NCI-H1436 (cell line): Measurements from ENCODE around the gene TXNRD1.
"Not testable (repeated sequence)": the region's sequence is repeated elsewhere in the genome, so short reads cannot be mapped to it uniquely, and the experiment has no call there.

Experiments used
- DNase-seq: peaks from one replicate; lab custom pipeline; 2025; lab: John Stamatoyannopoulos, UW

The TXNRD1 gene

GRCh38 chr12:104328278-104328677, 112.7 kb downstream of the TXNRD1 start:
- not testable (repeated sequence) for DNase-seq

DNA sequence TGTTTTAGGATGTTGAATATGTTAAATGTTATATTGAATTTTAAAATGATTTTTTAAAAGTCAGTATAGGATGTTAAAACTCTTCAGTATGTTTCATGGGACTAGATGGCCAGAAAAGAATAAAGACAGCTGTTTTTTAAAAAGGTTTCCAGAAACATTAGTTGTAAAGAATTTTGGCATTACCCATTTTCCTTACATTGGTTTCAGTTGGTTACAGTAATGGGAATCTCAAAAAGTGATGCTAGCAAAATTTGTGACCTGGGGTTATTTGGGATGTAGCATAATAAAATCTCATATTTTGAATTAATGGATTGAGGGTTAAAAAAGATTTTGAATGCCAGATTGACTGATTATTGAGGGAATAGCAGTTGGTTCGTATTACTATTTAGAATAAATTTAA, 113.2 kb downstream of the TXNRD1 start:
- no peak for DNase-seq

DNA sequence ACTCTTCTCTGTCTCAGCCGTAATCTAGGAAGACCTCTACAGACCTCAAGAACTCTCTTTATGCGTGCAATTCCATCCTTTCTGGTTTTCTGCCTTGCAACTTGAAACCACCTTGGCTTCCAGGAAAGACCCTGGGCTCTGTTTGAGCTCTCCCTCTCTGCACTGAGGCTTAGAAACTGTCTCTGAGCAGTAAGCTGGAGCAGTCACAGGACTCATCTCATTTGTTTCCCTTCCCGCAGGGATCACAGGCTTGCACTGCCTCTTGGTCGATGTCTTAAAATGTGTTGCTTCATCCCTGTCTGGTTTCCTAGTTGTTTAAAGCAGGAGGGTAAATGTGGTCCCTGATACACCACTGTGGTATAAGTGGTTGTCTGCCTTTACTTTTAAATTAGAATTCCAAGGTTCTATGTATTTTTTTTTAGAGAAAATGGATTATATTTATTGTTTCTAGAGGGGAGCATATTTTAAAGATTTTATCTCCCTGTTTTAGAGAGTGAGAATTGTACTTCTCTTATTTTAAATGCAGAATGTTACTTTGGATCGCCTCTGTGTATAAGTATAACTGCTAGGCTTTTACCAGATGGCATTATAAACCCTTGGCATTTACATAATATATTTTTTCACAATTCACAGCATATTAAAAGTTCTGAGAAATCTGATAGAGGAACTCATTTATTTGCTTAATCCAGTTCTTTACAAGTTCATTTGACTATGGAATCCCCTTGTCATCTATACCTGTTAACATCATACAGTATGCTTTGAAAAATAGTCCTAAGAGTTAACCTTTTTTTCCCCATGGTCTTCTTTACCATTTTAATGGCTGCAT, 114.3 kb downstream of the TXNRD1 start:
- DNase-seq = no peak

- no peak for DNase-seq
Observed at GRCh38 chr12:104331376-104331775, 115.8 kb downstream of the TXNRD1 start.

GRCh38 chr12:104332273-104332672, 116.7 kb downstream of the TXNRD1 start:
- DNase-seq = not testable (repeated sequence)

GRCh38 chr12:104333692-104334255, 118.2 kb downstream of the TXNRD1 start:
- DNase-seq = no peak

GRCh38 chr12:104334581-104334980, 119.0 kb downstream of the TXNRD1 start:
- DNase-seq = no peak

- no peak for DNase-seq
Observed at GRCh38 chr12:104336115-104336514, 120.5 kb downstream of the TXNRD1 start.

GRCh38 chr12:104337030-104337558, 121.5 kb downstream of the TXNRD1 start:
- DNase-seq = no peak

GRCh38 chr12:104339663-104340062, 124.1 kb downstream of the TXNRD1 start:
- DNase-seq = no peak

GRCh38 chr12:104340177-104340576, 124.6 kb downstream of the TXNRD1 start:
- DNase-seq = no peak

- DNase-seq = no peak
Observed at GRCh38 chr12:104340925-104341611, 125.5 kb downstream of the TXNRD1 start.

DNA sequence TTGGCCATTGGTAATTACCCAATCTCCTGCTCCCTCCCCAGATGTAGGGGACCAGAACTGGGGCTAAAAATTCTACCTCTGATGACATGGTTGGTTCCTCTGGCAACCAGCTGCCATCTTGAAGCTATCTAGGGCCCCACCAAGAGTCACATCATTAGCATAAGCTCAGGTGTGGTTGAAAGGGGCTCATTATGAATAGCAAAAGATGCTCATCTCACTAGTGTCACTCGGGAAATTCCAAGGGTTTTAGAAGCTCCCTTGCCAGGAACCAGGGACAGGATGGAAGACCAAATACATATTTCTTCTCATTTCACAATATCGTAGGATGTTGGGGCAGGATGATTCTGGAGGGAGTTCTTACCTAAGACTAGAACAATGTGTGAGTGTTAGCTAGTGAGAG, 126.6 kb downstream of the TXNRD1 start:
- no peak for DNase-seq

DNA sequence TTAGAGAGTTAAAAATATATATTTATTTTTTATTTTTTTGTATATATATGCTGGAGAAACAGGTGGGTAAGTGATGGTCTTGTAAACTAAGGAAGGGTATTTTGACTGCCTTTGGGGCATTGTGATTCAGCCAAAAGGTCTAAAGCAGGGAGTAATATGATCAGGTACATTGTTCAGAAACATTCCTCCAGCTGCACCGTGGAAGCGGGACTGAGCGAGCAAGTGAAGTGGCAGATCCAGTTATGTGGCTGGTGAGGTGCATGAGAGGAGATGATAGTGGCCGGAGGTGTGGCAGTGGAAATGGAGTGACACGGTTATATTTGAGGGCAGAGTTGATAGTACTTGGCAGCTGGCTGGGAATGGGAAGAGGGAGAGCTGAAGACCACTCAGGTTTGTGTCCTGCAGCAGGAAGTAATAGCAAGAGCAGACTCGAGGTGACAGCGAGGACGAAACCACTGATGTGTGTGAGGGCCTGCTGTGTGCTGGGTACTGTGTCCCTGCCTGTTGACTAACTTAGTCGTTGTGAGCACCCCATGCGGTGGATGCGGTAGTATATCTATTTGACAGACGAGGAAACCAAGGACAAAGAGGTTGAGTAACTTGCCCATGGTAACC, 127.2 kb downstream of the TXNRD1 start:
- DNase-seq = no peak

DNA sequence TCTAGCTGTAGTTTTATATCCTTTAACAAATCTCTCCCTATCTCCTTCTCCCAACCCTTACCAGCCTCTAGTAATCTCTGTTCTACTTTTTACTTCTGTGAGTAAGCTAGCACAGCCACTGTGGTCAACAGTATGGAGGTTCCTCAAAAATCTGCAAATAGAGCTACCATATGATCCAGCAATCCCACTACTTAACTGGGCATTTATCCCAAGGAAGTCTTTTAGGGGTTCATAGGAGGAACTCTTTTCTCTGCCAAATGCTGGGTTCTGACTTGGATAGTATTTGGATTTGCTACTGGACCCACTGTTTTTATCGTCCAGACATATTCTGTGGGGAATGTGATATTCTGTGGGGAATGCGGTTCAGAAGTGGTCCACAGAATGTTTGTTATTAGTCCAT, 129.1 kb downstream of the TXNRD1 start:
- DNase-seq = no peak

GRCh38 chr12:104345234-104346066, 129.9 kb downstream of the TXNRD1 start:
- DNase-seq = no peak

- no peak for DNase-seq
Observed at GRCh38 chr12:104347374-104348075, 131.9 kb downstream of the TXNRD1 start.

- no peak for DNase-seq
Observed at GRCh38 chr12:104348283-104348993, 132.9 kb downstream of the TXNRD1 start.

DNA sequence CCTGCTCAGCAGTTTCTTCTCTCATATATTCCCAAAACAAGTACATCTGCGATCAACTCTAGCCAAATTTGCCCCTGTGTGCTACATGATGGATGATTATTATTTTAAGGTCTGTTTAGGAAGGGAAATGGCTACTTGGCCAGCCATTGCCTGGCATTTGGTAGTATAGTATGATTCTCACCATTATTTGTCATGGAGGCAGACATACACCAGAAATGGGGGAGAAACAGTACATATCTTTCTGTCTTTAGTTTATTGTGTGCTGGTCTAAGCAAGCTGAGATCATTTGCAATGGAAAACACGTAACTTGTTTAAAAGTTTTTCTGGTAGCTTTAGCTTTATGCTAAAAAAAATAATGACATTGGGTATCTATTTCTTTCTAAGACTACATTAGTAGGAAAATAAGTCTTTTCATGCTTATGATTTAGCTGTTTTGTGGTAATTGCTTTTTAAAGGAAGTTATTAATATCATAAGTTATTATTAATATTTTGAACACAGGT, 133.5 kb downstream of the TXNRD1 start:
- DNase-seq = no peak
